GM21390 (cell line): ENCODE results near the gene PSMD5.
"Not testable (repeated sequence)": the region's sequence is repeated elsewhere in the genome, so short reads cannot be mapped to it uniquely, and the experiment has no call there.

ENCODE experiments used
- ATAC-seq: cut with Tn5 transposase; IDR thresholded peaks from one replicate; pipeline ENCODE4 v1.9.1; 2021; ENCODE audit not compliant: unreplicated experiment

PSMD5 gene

GRCh38 chr9:120807607-120808379 lies 34.9 kb downstream of the PSMD5 start:
- no peak for ATAC-seq

GRCh38 chr9:120804784-120805363 lies 37.8 kb downstream of the PSMD5 start:
- not testable (repeated sequence) for ATAC-seq

GRCh38 chr9:120801441-120801840 lies 41.3 kb downstream of the PSMD5 start:
- ATAC-seq, result no peak

- peak; percentile 93 for ATAC-seq
Observed at GRCh38 chr9:120792898-120793765, 49.6 kb downstream of the PSMD5 start, which contains the start of gene FBXW2. FBXW2 (minus strand) TSS chr9:120793416; CDS start chr9:120788258, 5,158 bp downstream.

- ATAC-seq, result no peak
Observed at GRCh38 chr9:120791161-120791560, 51.6 kb downstream of the PSMD5 start.

GRCh38 chr9:120787933-120788332 lies 54.8 kb downstream of the PSMD5 start:
- no peak for ATAC-seq

- no peak for ATAC-seq
Observed at GRCh38 chr9:120783602-120784047, 59.1 kb downstream of the PSMD5 start.

- ATAC-seq, result no peak
Observed at GRCh38 chr9:120781236-120781635, 61.5 kb downstream of the PSMD5 start.

- ATAC-seq, result no peak
Observed at GRCh38 chr9:120780367-120780766, 62.4 kb downstream of the PSMD5 start.

GRCh38 chr9:120779227-120779626 lies 63.5 kb downstream of the PSMD5 start:
- ATAC-seq, result no peak

- ATAC-seq, result no peak
Observed at GRCh38 chr9:120778758-120779157, 64.0 kb downstream of the PSMD5 start.

GRCh38 chr9:120777229-120777628 lies 65.5 kb downstream of the PSMD5 start:
- no peak for ATAC-seq

- no peak for ATAC-seq
Observed at GRCh38 chr9:120776788-120777187, 65.9 kb downstream of the PSMD5 start.

GRCh38 chr9:120775859-120776258 lies 66.9 kb downstream of the PSMD5 start:
- no peak for ATAC-seq

GRCh38 chr9:120774719-120775118 lies 68.0 kb downstream of the PSMD5 start:
- ATAC-seq, result no peak

GRCh38 chr9:120773256-120773655 lies 69.5 kb downstream of the PSMD5 start:
- ATAC-seq, result no peak

- no peak for ATAC-seq
Observed at GRCh38 chr9:120770931-120771330, 71.8 kb downstream of the PSMD5 start.

GRCh38 chr9:120768886-120769285 lies 73.8 kb downstream of the PSMD5 start:
- no peak for ATAC-seq

- no peak for ATAC-seq
Observed at GRCh38 chr9:120768247-120768646, 74.5 kb downstream of the PSMD5 start.

GRCh38 chr9:120767451-120767850 lies 75.3 kb downstream of the PSMD5 start:
- no peak for ATAC-seq
